Measurements from ENCODE around the gene HDGF.

The HDGF gene

GRCh38 chr1:156746728-156747631, 4.5 kb downstream of the HDGF start:
- peak; percentile 22 to 63 for DNase-seq (ENCODE audit: extremely low read depth in 1 of 2, low read depth in 1 of 2)

- DNase-seq (ENCODE audit: extremely low read depth in 1 of 2, low read depth in 1 of 2), result no peak
Measured at GRCh38 chr1:156746406-156746727, 5.1 kb downstream of the HDGF start.

GRCh38 chr1:156745881-156746280, 5.6 kb downstream of the HDGF start:
- DNase-seq (ENCODE audit: extremely low read depth in 1 of 2, low read depth in 1 of 2), result no peak

GRCh38 chr1:156744786-156745419, 6.6 kb downstream of the HDGF start:
- DNase-seq (ENCODE audit: extremely low read depth in 1 of 2, low read depth in 1 of 2), result no peak

GRCh38 chr1:156744344-156744743, 7.1 kb downstream of the HDGF start:
- DNase-seq (ENCODE audit: extremely low read depth in 1 of 2, low read depth in 1 of 2), result no peak

GRCh38 chr1:156743367-156744302, 7.8 kb downstream of the HDGF start:
- DNase-seq (ENCODE audit: extremely low read depth in 1 of 2, low read depth in 1 of 2), result no peak

- no peak for DNase-seq (ENCODE audit: extremely low read depth in 1 of 2, low read depth in 1 of 2)
Measured at GRCh38 chr1:156742801-156743200, 8.7 kb downstream of the HDGF start.

- DNase-seq (ENCODE audit: extremely low read depth in 1 of 2, low read depth in 1 of 2), result no peak
Measured at GRCh38 chr1:156742017-156742416, 9.5 kb downstream of the HDGF start.

GRCh38 chr1:156741481-156741983, 9.9 kb downstream of the HDGF start:
- DNase-seq (ENCODE audit: extremely low read depth in 1 of 2, low read depth in 1 of 2), result no peak

GRCh38 chr1:156740741-156741480, 10.6 kb downstream of the HDGF start, which contains the start of gene MRPL24:
Gene MRPL24 (minus strand): TSS chr1:156741088. CDS start chr1:156738704, 2,384 bp downstream.
- DNase-seq (ENCODE audit: extremely low read depth in 1 of 2, low read depth in 1 of 2), result peak; percentile 90 to 94

GRCh38 chr1:156740237-156740740, 11.2 kb downstream of the HDGF start:
- no peak for DNase-seq (ENCODE audit: extremely low read depth in 1 of 2, low read depth in 1 of 2)

- no peak for DNase-seq (ENCODE audit: extremely low read depth in 1 of 2, low read depth in 1 of 2)
Measured at GRCh38 chr1:156738916-156739315, 12.6 kb downstream of the HDGF start.

- DNase-seq (ENCODE audit: extremely low read depth in 1 of 2, low read depth in 1 of 2), result no peak
Measured at GRCh38 chr1:156738407-156738806, 13.1 kb downstream of the HDGF start.

GRCh38 chr1:156733989-156734584, 17.4 kb downstream of the HDGF start:
- no peak for DNase-seq (ENCODE audit: extremely low read depth in 1 of 2, low read depth in 1 of 2)

GRCh38 chr1:156728599-156729462, 22.6 kb downstream of the HDGF start, which contains the start of gene ISG20L2:
Gene ISG20L2 (minus strand): TSS chr1:156728766. CDS start chr1:156727652, 1,114 bp downstream.
- DNase-seq (ENCODE audit: extremely low read depth in 1 of 2, low read depth in 1 of 2), result peak; percentile 86 to 89

GRCh38 chr1:156727926-156728598, 23.4 kb downstream of the HDGF start, which contains the start of gene METTL25B:
Gene METTL25B (plus strand): TSS chr1:156728469. CDS start chr1:156729105, 636 bp downstream.
- DNase-seq (ENCODE audit: extremely low read depth in 1 of 2, low read depth in 1 of 2), result peak in 1 of 2 donors; percentile 50

- DNase-seq (ENCODE audit: extremely low read depth in 1 of 2, low read depth in 1 of 2), result no peak
Measured at GRCh38 chr1:156727492-156727891, 24.0 kb downstream of the HDGF start.

Data from activated CD8-positive, alpha-beta memory T cell treated with anti-CD3 and anti-CD28 coated beads for 1 hour (primary cell).